ENCODE data around the gene ME3. TPM values are rescaled to one million over a fixed set of nuclear protein-coding genes. Genes with fewer than 3 reads are reported as not detected.

Gene ME3
- total RNA-seq, 2 experiments from 2014 or later, result not detected

DNA sequence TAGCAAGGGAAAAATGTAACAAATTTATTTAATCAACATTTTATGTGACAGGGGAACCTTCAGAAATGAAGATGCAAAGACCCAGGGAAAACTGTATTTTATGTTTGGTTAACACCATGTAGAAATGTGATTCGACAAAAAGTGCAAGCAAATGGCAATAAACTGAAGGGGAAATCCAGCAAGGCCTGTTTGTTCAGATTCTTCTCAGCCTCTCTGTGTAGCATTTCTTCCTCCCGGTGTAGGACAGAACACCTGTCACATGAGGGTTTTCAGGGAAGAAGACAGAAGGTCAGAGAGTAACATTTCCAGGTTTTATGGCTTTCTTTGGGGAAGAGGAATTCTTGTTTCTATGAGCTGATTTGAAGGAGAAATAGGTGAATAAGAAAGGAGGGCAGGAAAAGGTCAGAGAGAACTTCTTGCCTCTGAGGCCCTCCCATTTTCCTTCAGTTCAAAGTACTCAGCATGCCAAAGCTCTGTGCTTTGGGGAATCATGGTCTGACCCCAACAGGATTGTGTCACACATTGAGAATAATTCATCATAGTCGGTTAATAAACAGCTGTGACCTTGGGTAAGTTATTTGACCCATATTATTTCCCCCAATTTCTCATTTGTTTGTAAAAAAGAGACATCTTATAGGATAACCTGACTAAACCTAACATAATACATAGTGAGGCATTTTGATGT, 45.5 kb upstream of the ME3 start:
- TF ChIP-seq, protein P1, sequence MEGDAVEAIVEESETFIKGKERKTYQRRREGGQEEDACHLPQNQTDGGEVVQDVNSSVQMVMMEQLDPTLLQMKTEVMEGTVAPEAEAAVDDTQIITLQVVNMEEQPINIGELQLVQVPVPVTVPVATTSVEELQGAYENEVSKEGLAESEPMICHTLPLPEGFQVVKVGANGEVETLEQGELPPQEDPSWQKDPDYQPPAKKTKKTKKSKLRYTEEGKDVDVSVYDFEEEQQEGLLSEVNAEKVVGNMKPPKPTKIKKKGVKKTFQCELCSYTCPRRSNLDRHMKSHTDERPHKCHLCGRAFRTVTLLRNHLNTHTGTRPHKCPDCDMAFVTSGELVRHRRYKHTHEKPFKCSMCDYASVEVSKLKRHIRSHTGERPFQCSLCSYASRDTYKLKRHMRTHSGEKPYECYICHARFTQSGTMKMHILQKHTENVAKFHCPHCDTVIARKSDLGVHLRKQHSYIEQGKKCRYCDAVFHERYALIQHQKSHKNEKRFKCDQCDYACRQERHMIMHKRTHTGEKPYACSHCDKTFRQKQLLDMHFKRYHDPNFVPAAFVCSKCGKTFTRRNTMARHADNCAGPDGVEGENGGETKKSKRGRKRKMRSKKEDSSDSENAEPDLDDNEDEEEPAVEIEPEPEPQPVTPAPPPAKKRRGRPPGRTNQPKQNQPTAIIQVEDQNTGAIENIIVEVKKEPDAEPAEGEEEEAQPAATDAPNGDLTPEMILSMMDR (conservative IDR thresholded peaks at IDR 0.05; ENCODE audit: low read length), result no peak
- TF ChIP-seq EZH2phosphoT487 (IDR thresholded peaks at IDR 0.05; ENCODE audit: borderline replicate concordance, low read depth, low read length), result no peak
- Histone ChIP-seq H3K27ac (ENCODE audit: low read depth, low read length, poor library complexity, severe bottlenecking) (no peak overlapping the region), H4K20me1 (ENCODE audit: insufficient read depth, low read length) (no peaks in the 10 kb centered on the region), H2AFZ (ENCODE audit: low read length) (no peak overlapping the region), H3K36me3 (ENCODE audit: insufficient read depth, low read length) (no peaks in the 10 kb centered on the region), H3K79me2 (ENCODE audit: insufficient read depth, low read depth, low read length) (no peaks in the 10 kb centered on the region), H3K9me3 (ENCODE audit: low read length) (0 out of 2 replicates have a peak, but pooled peaks cover 3% of the 10 kb centered on the region), H3K9me2 (ENCODE audit: insufficient read depth, low read length) (no peaks in the 10 kb centered on the region), H3K4me2 (ENCODE audit: low read length) (no peak overlapping the region), H3K4me3 (ENCODE audit: low read depth, low read length, poor library complexity, severe bottlenecking) (no peak overlapping the region), H3K4me1 (ENCODE audit: insufficient read depth, low read length, poor library complexity, severe bottlenecking) (no peaks in the 10 kb centered on the region)
- DNase-seq (ENCODE audit: low spot score), result no peak
- no TSS peak for BruUV-seq (replicated peaks)
- ChIA-PET POLR2A (no interaction called here), CTCF (ENCODE audit: unreplicated experiment) (no interaction called here)
- intact Hi-C loops (cut with micrococcal nuclease; ENCODE audit: unreplicated experiment), result no loop called here

DNA sequence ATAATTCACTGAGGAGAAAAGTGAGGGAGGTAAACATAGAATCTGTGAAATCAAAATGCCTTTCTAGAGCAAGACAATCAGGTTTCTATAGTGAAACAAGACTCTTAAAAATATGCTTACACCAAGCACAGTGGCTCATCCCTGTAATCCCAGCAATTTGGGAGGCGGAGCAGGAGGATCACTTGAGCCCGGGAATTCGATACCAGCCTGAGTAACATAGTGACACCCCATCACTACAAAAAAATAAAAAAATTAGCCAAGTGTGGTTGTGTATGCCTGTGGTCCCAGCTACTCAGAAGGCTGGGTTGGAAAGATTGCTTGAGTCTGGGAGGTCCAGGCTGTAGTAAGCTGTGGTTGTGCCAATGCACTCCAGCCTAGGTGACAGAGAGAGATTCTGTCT, 43.2 kb upstream of the ME3 start:
- Histone ChIP-seq H3K27ac (ENCODE audit: low read depth, low read length, poor library complexity, severe bottlenecking) (no peak overlapping the region), H3K36me3 (ENCODE audit: insufficient read depth, low read length) (no peaks in the 10 kb centered on the region)
- CTCF ChIA-PET (ENCODE audit: unreplicated experiment), result no interaction called here

DNA sequence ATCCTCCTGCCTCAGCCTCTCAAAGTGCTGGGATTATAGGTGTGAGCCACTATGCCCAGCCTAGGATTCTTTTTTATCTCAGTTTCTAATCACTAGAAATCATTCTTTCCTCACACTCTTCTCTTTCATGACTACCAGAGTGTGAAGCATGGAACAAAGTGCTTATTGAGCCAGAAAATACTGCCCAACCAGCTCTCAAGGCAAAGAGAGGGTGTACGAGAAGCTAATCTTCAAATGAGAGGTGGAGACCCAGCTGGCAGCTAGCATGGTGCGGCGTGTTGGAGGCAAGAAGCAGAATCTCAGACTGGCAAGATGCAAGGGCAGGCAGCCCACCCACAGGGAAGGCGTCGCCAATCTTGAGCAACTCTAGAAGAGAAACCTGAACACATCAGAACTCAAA, 41.1 kb upstream of the ME3 start:
- Histone ChIP-seq H3K36me3 (ENCODE audit: insufficient read depth, low read length) (no peaks in the 10 kb centered on the region), H3K9me3 (ENCODE audit: low read length) (no peaks in the 10 kb centered on the region), H3K27ac (ENCODE audit: low read depth, low read length, poor library complexity, severe bottlenecking) (no peak overlapping the region), H3K4me3 (ENCODE audit: low read depth, low read length, poor library complexity, severe bottlenecking) (no peak overlapping the region), H3K9me2 (ENCODE audit: insufficient read depth, low read length) (no peaks in the 10 kb centered on the region), H3K4me1 (ENCODE audit: insufficient read depth, low read length, poor library complexity, severe bottlenecking) (no peaks in the 10 kb centered on the region), H2AFZ (ENCODE audit: low read length) (no peak overlapping the region), H3K79me2 (ENCODE audit: insufficient read depth, low read depth, low read length) (no peaks in the 10 kb centered on the region), H4K20me1 (ENCODE audit: insufficient read depth, low read length) (no peaks in the 10 kb centered on the region), H3K4me2 (ENCODE audit: low read length) (no peak overlapping the region)
- CTCF ChIA-PET (ENCODE audit: unreplicated experiment), result no interaction called here
- POLR2A ChIA-PET, result no interaction called here
- intact Hi-C loops (cut with micrococcal nuclease; ENCODE audit: unreplicated experiment), result no loop called here
- TF ChIP-seq, protein P1 (conservative IDR thresholded peaks at IDR 0.05; ENCODE audit: low read length), result no peak
- no peak for TF ChIP-seq EZH2phosphoT487 (IDR thresholded peaks at IDR 0.05; ENCODE audit: borderline replicate concordance, low read depth, low read length)
- no TSS peak for BruUV-seq (replicated peaks)
- DNase-seq (ENCODE audit: low spot score), result no peak

More for the DNA sequence above, 43.2 kb upstream of the ME3 start:
- Histone ChIP-seq H3K9me2 (ENCODE audit: insufficient read depth, low read length) (no peaks in the 10 kb centered on the region), H3K79me2 (ENCODE audit: insufficient read depth, low read depth, low read length) (no peaks in the 10 kb centered on the region), H4K20me1 (ENCODE audit: insufficient read depth, low read length) (no peaks in the 10 kb centered on the region), H2AFZ (ENCODE audit: low read length) (no peak overlapping the region), H3K4me1 (ENCODE audit: insufficient read depth, low read length, poor library complexity, severe bottlenecking) (no peaks in the 10 kb centered on the region), H3K4me2 (ENCODE audit: low read length) (no peak overlapping the region), H3K9me3 (ENCODE audit: low read length) (no peaks in the 10 kb centered on the region), H3K4me3 (ENCODE audit: low read depth, low read length, poor library complexity, severe bottlenecking) (no peak overlapping the region)
- TF ChIP-seq EZH2phosphoT487 (IDR thresholded peaks at IDR 0.05; ENCODE audit: borderline replicate concordance, low read depth, low read length), result no peak
- TF ChIP-seq, protein P1 (conservative IDR thresholded peaks at IDR 0.05; ENCODE audit: low read length), result no peak
- BruUV-seq (replicated peaks), result no TSS peak
- DNase-seq (ENCODE audit: low spot score), result no peak
- intact Hi-C loops (cut with micrococcal nuclease; ENCODE audit: unreplicated experiment), result no loop called here
- POLR2A ChIA-PET, result interaction anchor here (1.0 kb wide), 1 partner anchor 11 kb away, joined by 3 read pairs; no protein-coding TSS in a partner anchor
